Right lobe of liver (tissue), 4 donors: ENCODE results near the gene CCDC71L.

Experiments
- CTCF ChIP-seq, 4 donors: fragments of 200-600 bp in 3 of 4; fragments of 450-650 bp in 1 of 4; IDR thresholded peaks; one replicate each; pipeline versions ENCODE4 v1.5.1 to v1.8.0; 2016 to 2022; ENCODE audit warnings: antibody characterized with exemption in 4 of 4, mild to moderate bottlenecking in 2 of 4
- POLR2A ChIP-seq: fragments of 450-650 bp; IDR thresholded peaks from one replicate; pipeline ENCODE4 v1.6.1; 2017; ENCODE audit warnings: antibody characterized with exemption, mild to moderate bottlenecking
- donor health status: DM: no; HTN: no; CAD: no.
- donor health status: DM: no; HTN: no; CAD: no.
- donor health status: DM: no; HTN: yes; CAD: no.

GRCh38 chr7:106643216-106644000 lies 17.6 kb downstream of the CCDC71L start:
- TF ChIP-seq POLR2A (no peak), CTCF (IDR thresholded peaks at IDR 0.05) (no peak)
